GM23338 (cell line): ENCODE measurements around the gene MLC1. TPM values are rescaled to one million over a fixed set of nuclear protein-coding genes. Genes with fewer than 3 reads are reported as not detected.

Experiments
- ATAC-seq: fragments of 200-7000 bp; cut with Tn5 transposase; 3 replicates; pipeline ENCODE4 v1.9.1; 2020
- DNase-seq: peaks from one replicate; pipeline ENCODE4 v3.0.0-alpha.2; 2015; ENCODE audit warnings: low spot score
- H2AFZ ChIP-seq: fragments of 200-600 bp; sonication (generic); 2 replicates; pipeline ENCODE4 v1.8.0; 2016; ENCODE audit warnings: antibody characterized with exemption, mild to moderate bottlenecking, moderate library complexity
- H3F3A ChIP-seq: fragments of 200-600 bp; sonication (generic); replicated peaks from 2 replicates; pipeline ENCODE4 v1.8.0; 2017; ENCODE audit warnings: antibody characterized with exemption, mixed run types, low read depth
- H3K27ac ChIP-seq: fragments of 200-600 bp; sonication (generic); 2 replicates; pipeline ENCODE4 v1.6.1; 2016; ENCODE audit warnings: low read depth
- H3K27me3 ChIP-seq: fragments of 200-600 bp; sonication (generic); 2 replicates; pipeline ENCODE4 v1.8.0; 2016; ENCODE audit warnings: mild to moderate bottlenecking, mixed run types, moderate library complexity; ENCODE audit not compliant: insufficient read depth
- H3K36me3 ChIP-seq: fragments of 200-600 bp; sonication (generic); 2 replicates; pipeline ENCODE4 v1.8.0; 2016; ENCODE audit warnings: mild to moderate bottlenecking; ENCODE audit not compliant: insufficient read depth
- H3K4me1 ChIP-seq: fragments of 200-600 bp; sonication (generic); 2 replicates; pipeline ENCODE4 v1.8.0; 2016; ENCODE audit warnings: mild to moderate bottlenecking, moderate library complexity; ENCODE audit not compliant: insufficient read depth
- H3K4me2 ChIP-seq: fragments of 200-600 bp; sonication (generic); 2 replicates; pipeline ENCODE4 v1.7.1; 2017; ENCODE audit warnings: mixed run types
- H3K4me3 ChIP-seq: fragments of 200-600 bp; sonication (generic); 2 replicates; pipeline ENCODE4 v1.6.1; 2016; ENCODE audit warnings: mixed run types
- H3K79me2 ChIP-seq: fragments of 200-600 bp; sonication (generic); replicated peaks from 2 replicates; pipeline ENCODE4 v1.8.0; 2017; ENCODE audit warnings: mild to moderate bottlenecking; ENCODE audit not compliant: insufficient read depth
- H3K9me2 ChIP-seq: fragments of 200-600 bp; sonication (generic); 2 replicates; pipeline ENCODE4 v1.8.0; 2017; ENCODE audit not compliant: insufficient read depth
- H4K20me1 ChIP-seq: fragments of 200-600 bp; sonication (generic); replicated peaks from 2 replicates; pipeline ENCODE4 v1.8.0; 2017; ENCODE audit warnings: mild to moderate bottlenecking; ENCODE audit not compliant: insufficient read depth
- H3K27ac Mint-ChIP-seq: 2 replicates; pipeline ENCODE4 v1.8.0; 2020; ENCODE audit warnings: inconsistent platforms, mild to moderate bottlenecking, moderate library complexity, mixed read lengths
- H3K27me3 Mint-ChIP-seq: 3 replicates; pipeline ENCODE4 v1.8.0; 2022; ENCODE audit warnings: low read depth, mild to moderate bottlenecking, moderate library complexity, mixed read lengths, inconsistent platforms; ENCODE audit not compliant: insufficient read depth, poor library complexity
- H3K36me3 Mint-ChIP-seq: 3 replicates; pipeline ENCODE4 v1.8.0; 2021; ENCODE audit warnings: low read depth, mild to moderate bottlenecking, inconsistent platforms, moderate library complexity, mixed read lengths
- H3K4me1 Mint-ChIP-seq: 3 replicates; pipeline ENCODE4 v1.8.0; 2020; ENCODE audit warnings: mild to moderate bottlenecking, inconsistent platforms, mixed read lengths
- H3K4me3 Mint-ChIP-seq: 3 replicates; pipeline ENCODE4 v1.8.0; 2021; ENCODE audit warnings: moderate library complexity, mild to moderate bottlenecking, inconsistent platforms, mixed read lengths
- H3K9me3 Mint-ChIP-seq: 3 replicates; pipeline ENCODE4 v1.8.0; 2020; ENCODE audit warnings: moderate library complexity, mild to moderate bottlenecking, inconsistent platforms, mixed read lengths
- CREB1 ChIP-seq: fragments of 250-450 bp; sonication (Bioruptor Pico); IDR thresholded peaks from 2 replicates; pipeline ENCODE4 v1.5.0; 2020; ENCODE audit warnings: low read depth, mild to moderate bottlenecking, moderate library complexity
- CTCF ChIP-seq, 2 experiments: fragments of 200-600 bp in 1 of 2; sonication (generic) in 1 of 2; conservative IDR thresholded peaks; 2 replicates each; pipeline versions ENCODE4 v1.5.1 to v1.6.1; 2016 to 2017; ENCODE audit warnings: antibody characterized with exemption in 2 of 2, low read depth in 2 of 2, mild to moderate bottlenecking in 2 of 2, moderate library complexity in 1 of 2
- ETS1 ChIP-seq: IDR thresholded peaks from 2 replicates; pipeline ENCODE4 v1.6.1; 2016; ENCODE audit warnings: antibody characterized with exemption
- EZH2 ChIP-seq: fragments of 200-600 bp; sonication (generic); IDR thresholded peaks from one replicate; pipeline ENCODE4 v1.8.0; 2017; ENCODE audit warnings: antibody characterized with exemption, mild to moderate bottlenecking, low read depth; ENCODE audit not compliant: unreplicated experiment
- EZH2phosphoT487 ChIP-seq: fragments of 200-600 bp; sonication (generic); IDR thresholded peaks from one replicate; pipeline ENCODE4 v1.8.1; 2018; ENCODE audit warnings: antibody characterized with exemption; ENCODE audit not compliant: unreplicated experiment
- JUNB ChIP-seq: IDR thresholded peaks from one replicate; pipeline ENCODE4 v1.6.1; 2016; ENCODE audit warnings: antibody characterized with exemption; ENCODE audit not compliant: unreplicated experiment
- NANOG ChIP-seq: IDR thresholded peaks from 2 replicates; pipeline ENCODE4 v1.6.1; 2016; ENCODE audit warnings: antibody characterized with exemption, borderline replicate concordance
- POLR2AphosphoS5 ChIP-seq: IDR thresholded peaks from 2 replicates; pipeline ENCODE4 v1.6.1; 2016; ENCODE audit warnings: antibody characterized with exemption, low read depth
- REST ChIP-seq: IDR thresholded peaks from one replicate; pipeline ENCODE4 v1.6.1; 2018; ENCODE audit warnings: antibody characterized with exemption; ENCODE audit not compliant: unreplicated experiment
- STAT1 ChIP-seq: IDR thresholded peaks from one replicate; pipeline ENCODE4 v1.6.1; 2016; ENCODE audit warnings: antibody characterized with exemption; ENCODE audit not compliant: unreplicated experiment
- ZNF114 ChIP-seq: fragments of 250-450 bp; sonication (Bioruptor Pico); IDR thresholded peaks from 2 replicates; pipeline ENCODE4 v1.5.0; 2020; ENCODE audit warnings: mild to moderate bottlenecking, moderate library complexity
- ZNF331 ChIP-seq: fragments of 250-450 bp; sonication (Bioruptor Pico); IDR thresholded peaks from 2 replicates; pipeline ENCODE4 v1.5.0; 2020; ENCODE audit warnings: low read depth, mild to moderate bottlenecking, moderate library complexity
- ZNF462 ChIP-seq: fragments of 250-450 bp; sonication (Bioruptor Pico); IDR thresholded peaks from 2 replicates; pipeline ENCODE4 v1.5.0; 2020; ENCODE audit warnings: mild to moderate bottlenecking, moderate library complexity
- polyA plus RNA-seq: library from polyadenylated mRNA; unstranded; fragments of >200 nt; fragmentation: Nextera tagmentation; extraction: Ambion mirVana; gene quantifications from 2 replicates; pipeline ENCODE4 v1.2.1, GENCODE V29; 2016
- total RNA-seq: library from RNA; depleted of rRNA; stranded (reverse); fragments of >200 nt; shearing (Covaris generic); gene quantifications from 2 replicates; pipeline ENCODE4 v1.2.3, GENCODE V29; 2014

MLC1 gene
- total and polyA plus RNA-seq, 2 experiments from 2014 or later, result not detected

- H2AFZ ChIP-seq, result no peak overlapping the region
- no peak overlapping the region for H3K4me3 Mint-ChIP-seq
- H3K36me3 ChIP-seq, result no peaks in the 10 kb centered on the region
- peaks cover 14% of the 10 kb centered on the region for H3K27me3 Mint-ChIP-seq
- H3K36me3 Mint-ChIP-seq, result no peaks in the 10 kb centered on the region
- no peaks in the 10 kb centered on the region for H3K79me2 ChIP-seq
- no peak overlapping the region for H3K27ac Mint-ChIP-seq
- no peak for DNase-seq
- peaks cover 11% of the 10 kb centered on the region for H3K4me1 Mint-ChIP-seq
- H3K4me3 ChIP-seq, result no peak overlapping the region
- no peaks in the 10 kb centered on the region for H4K20me1 ChIP-seq
- TF ChIP-seq EZH2phosphoT487 (no peak), ZNF331 (CRISPR knock-in tag) (no peak), JUNB (no peak), EZH2 (no peak), CTCF (conservative IDR thresholded peaks at IDR 0.05; ENCODE audit: low read depth in 2 of 2) (no peak), REST (no peak), ETS1 (no peak), ZNF114 (no peak), NANOG (no peak), CREB1 (no peak), STAT1 (no peak), ZNF462 (CRISPR knock-in tag) (no peak), POLR2AphosphoS5 (no peak)
- H3K4me1 ChIP-seq, result peaks cover 5% of the 10 kb centered on the region
- H3K9me2 ChIP-seq, result no peaks in the 10 kb centered on the region
- ATAC-seq, result no peak
- no peak overlapping the region for H3K27ac ChIP-seq
- 0 out of 2 replicates have a peak, but pooled peaks cover 3% of the 10 kb centered on the region for H3F3A ChIP-seq
- H3K4me2 ChIP-seq, result no peak overlapping the region
- H3K9me3 Mint-ChIP-seq, result no peaks in the 10 kb centered on the region
- H3K27me3 ChIP-seq, result peaks cover 17% of the 10 kb centered on the region
These were observed 23.9 kb downstream of the MLC1 start for GRCh38 chr22:50061141-50061823.
